ENCODE results near the gene STT3B. TPM values are rescaled to one million over a fixed set of nuclear protein-coding genes. Genes with fewer than 3 reads are reported as not detected.
A peak's percentile ranks its signal among the peaks of the same experiment; 100 is the strongest.

STT3B gene
- total and polyA plus RNA-seq, 8 donors, result 15.1 to 183 (median 49.1) TPM

DNA sequence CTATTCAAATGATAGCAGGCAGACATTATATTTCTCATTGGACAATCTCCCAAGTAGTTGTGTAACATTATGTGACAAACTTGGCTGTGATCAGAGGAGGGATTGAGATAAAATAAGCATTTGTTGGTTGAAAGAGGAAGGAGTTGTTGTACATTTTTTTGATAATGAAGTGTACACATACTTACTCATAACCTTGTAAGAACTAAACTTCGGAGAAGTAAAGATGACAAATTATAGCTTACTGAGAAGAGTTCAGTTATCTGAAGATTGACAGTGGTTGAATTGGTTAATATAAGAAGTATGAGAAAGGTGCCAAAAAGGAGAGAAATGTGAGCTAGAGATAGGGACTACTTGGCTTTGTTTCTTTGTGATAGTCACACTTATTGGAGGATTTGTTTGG, 32.6 kb downstream of the STT3B start:
- H3K9me3 ChIP-seq, result peaks cover 0 to 4% (median 0%) of the 10 kb centered on the region in 4 donors
- H3K4me1 ChIP-seq, result peaks cover 14 to 79% (median 56%) of the 10 kb centered on the region in 4 donors
- H3K27me3 ChIP-seq, result no peaks in the 10 kb centered on the region
- no peak overlapping the region for H3K27ac ChIP-seq
- H3K36me3 ChIP-seq, result no peaks in the 10 kb centered on the region
- TF ChIP-seq CTCF (IDR thresholded peaks at IDR 0.05) (no peak), POLR2A (IDR thresholded peaks at IDR 0.05) (no peak), POLR2AphosphoS5 (IDR thresholded peaks at IDR 0.05) (no peak), EP300 (IDR thresholded peaks at IDR 0.05) (no peak)
- no peak overlapping the region for H3K4me3 ChIP-seq
- 19 to 33% (median 24%) methylated on average over 1 of the region's 1 CpG for WGBS, 5 donors
- intact Hi-C loops (cut with DNase I; ENCODE audit: low total_unique reads), result no loop called here
- DNase-seq, result no peak

DNA sequence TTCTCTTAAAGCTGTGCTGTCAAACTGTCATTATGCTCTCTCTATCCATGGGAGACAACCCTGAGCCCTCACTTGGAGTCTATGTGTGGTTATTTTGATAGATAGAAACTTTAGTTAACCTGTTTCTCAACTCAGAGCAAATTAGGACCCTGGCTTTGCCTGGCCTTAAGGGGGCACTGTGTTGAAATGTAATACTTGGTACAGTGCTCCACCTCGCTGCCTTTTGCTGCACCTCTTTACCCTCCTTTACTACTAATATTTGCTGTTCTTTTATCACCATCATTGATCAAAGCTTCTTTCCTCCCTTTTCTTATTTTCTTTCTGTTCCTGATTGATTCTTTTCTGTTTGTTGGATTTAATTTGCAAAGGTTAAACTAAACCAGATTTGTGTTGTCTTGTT, 34.3 kb downstream of the STT3B start:
- H3K27ac ChIP-seq, result no peak overlapping the region
- WGBS, 5 donors, result 49 to 70% (median 57%) methylated on average over 1 of the region's 1 CpG
- H3K4me3 ChIP-seq, result no peak overlapping the region
- intact Hi-C loops (cut with DNase I; ENCODE audit: low total_unique reads), result no loop called here
- peaks cover 13 to 89% (median 62%) of the 10 kb centered on the region in 4 donors for H3K4me1 ChIP-seq
- TF ChIP-seq POLR2A (IDR thresholded peaks at IDR 0.05), result no peak
- no peak for TF ChIP-seq EP300 (IDR thresholded peaks at IDR 0.05)
- TF ChIP-seq CTCF (IDR thresholded peaks at IDR 0.05), result no peak
- TF ChIP-seq POLR2AphosphoS5 (IDR thresholded peaks at IDR 0.05), result no peak
- H3K27me3 ChIP-seq, result no peaks in the 10 kb centered on the region
- no peaks in the 10 kb centered on the region for H3K36me3 ChIP-seq
- DNase-seq, result peak in 1 of 2 donors; percentile 35
- no peaks in the 10 kb centered on the region for H3K9me3 ChIP-seq

DNA sequence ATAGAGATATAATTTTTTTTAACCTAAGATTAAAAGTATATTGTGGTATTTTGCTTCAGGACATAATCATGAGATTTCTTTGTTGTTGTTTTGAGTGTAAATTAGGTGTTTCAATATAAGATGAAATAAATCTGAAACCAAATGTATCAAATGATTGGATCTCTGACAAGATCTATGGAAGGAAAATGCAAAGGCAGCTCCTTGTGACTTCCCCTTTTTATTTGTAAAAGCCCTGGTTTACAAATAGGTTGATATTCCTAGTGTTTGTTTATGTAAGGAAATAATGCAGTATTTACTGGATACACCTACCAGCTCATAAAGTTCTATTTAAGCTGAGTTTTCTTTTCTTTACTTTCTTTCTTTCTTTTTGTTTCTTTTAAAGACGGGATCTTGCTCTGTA, 35.9 kb downstream of the STT3B start:
- Histone ChIP-seq H3K9me3 (no peaks in the 10 kb centered on the region), H3K4me3 (no peak overlapping the region), H3K27me3 (no peaks in the 10 kb centered on the region), H3K27ac (no peak overlapping the region), H3K4me1 (peaks cover 0 to 85% (median 54%) of the 10 kb centered on the region in 4 donors), H3K36me3 (no peaks in the 10 kb centered on the region)
- intact Hi-C loops (cut with DNase I; ENCODE audit: low total_unique reads), result no loop called here
- WGBS, 5 donors, result 88 to 96% (median 95%) methylated on average over 1 of the region's 1 CpG
- no peak for DNase-seq
- TF ChIP-seq CTCF (IDR thresholded peaks at IDR 0.05) (no peak), EP300 (IDR thresholded peaks at IDR 0.05) (no peak), POLR2AphosphoS5 (IDR thresholded peaks at IDR 0.05) (no peak), POLR2A (IDR thresholded peaks at IDR 0.05) (no peak)

DNA sequence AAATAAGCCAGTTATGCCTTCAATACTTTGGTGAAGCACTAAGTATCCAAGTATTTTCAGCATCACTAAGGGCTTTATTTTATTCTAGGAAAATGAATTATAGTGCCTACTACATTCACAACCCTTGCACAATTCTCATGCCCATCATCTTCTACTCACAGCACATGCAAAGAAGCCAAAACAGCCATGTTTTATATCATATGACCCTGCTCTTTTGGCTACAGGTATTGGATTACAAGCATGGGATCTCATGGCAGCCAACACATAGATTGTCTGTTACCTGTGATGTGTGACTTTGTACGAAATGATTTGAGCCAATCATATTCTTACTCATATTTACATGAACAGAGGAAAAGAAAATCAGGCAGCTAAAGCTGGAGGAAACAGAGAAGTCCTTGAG, 38.6 kb downstream of the STT3B start:
- Histone ChIP-seq H3K27ac (no peak overlapping the region), H3K4me1 (peaks cover 0 to 82% (median 40%) of the 10 kb centered on the region in 4 donors), H3K4me3 (no peak overlapping the region), H3K9me3 (no peaks in the 10 kb centered on the region), H3K27me3 (no peaks in the 10 kb centered on the region), H3K36me3 (no peaks in the 10 kb centered on the region)
- TF ChIP-seq EP300 (IDR thresholded peaks at IDR 0.05), result no peak
- no peak for TF ChIP-seq POLR2AphosphoS5 (IDR thresholded peaks at IDR 0.05)
- TF ChIP-seq CTCF (IDR thresholded peaks at IDR 0.05), result no peak
- TF ChIP-seq POLR2A (IDR thresholded peaks at IDR 0.05), result no peak
- WGBS, 5 donors, result 83 to 96% (median 88%) methylated on average over 1 of the region's 1 CpG
- intact Hi-C loops (cut with DNase I; ENCODE audit: low total_unique reads), result no loop called here
- no peak for DNase-seq

Data from stomach (tissue), 9 donors.